ENCODE measurements around the gene NBEA. TPM values are rescaled to one million over a fixed set of nuclear protein-coding genes. Genes with fewer than 3 reads are reported as not detected.

Gene NBEA
- total RNA-seq, 6 experiments from 2014 or later = 5.6 to 9.6 (median 6.9) TPM

DNA sequence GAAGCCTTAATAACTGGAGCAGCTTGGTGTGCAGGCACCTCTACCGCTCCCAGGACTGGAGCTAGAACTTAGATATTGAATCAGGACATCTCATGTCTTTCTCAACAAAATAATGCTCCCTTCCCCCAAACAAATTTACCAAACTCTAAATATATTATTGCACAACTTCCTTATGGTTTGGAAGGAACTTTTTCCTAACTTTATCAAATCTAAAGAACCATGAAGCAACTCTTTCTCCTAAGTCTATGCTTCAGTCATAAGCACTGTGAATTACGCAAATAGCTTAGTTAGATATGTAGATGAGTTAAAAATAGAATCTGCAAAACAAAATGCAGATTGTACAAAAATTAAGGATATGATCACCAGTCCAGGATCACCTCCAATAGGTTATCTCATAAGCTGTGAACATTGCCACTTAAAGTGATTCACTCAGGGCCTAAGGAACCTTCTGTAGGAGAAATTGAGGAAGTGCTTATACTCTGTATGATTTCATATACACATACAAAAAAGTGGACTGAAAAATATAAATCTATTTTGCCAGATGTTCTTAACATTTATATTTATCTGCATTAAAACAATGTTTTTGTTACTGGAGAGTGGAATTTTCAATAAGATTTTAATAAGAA lies 554.8 kb downstream of the NBEA start:
- no peak for DNase-seq
- Mint-ChIP-seq H3K27ac (no peak overlapping the region), H3K27me3 (ENCODE audit: insufficient read depth) (no peaks in the 10 kb centered on the region; the same call in 1 of the 2 replicates), H3K4me1 (ENCODE audit: low read depth) (peaks cover 10% of the 10 kb centered on the region), H3K4me3 (no peak overlapping the region), H3K9me3 (no peaks in the 10 kb centered on the region), H3K36me3 (ENCODE audit: low read depth) (no peaks in the 10 kb centered on the region)
- TF ChIP-seq, protein P1, sequence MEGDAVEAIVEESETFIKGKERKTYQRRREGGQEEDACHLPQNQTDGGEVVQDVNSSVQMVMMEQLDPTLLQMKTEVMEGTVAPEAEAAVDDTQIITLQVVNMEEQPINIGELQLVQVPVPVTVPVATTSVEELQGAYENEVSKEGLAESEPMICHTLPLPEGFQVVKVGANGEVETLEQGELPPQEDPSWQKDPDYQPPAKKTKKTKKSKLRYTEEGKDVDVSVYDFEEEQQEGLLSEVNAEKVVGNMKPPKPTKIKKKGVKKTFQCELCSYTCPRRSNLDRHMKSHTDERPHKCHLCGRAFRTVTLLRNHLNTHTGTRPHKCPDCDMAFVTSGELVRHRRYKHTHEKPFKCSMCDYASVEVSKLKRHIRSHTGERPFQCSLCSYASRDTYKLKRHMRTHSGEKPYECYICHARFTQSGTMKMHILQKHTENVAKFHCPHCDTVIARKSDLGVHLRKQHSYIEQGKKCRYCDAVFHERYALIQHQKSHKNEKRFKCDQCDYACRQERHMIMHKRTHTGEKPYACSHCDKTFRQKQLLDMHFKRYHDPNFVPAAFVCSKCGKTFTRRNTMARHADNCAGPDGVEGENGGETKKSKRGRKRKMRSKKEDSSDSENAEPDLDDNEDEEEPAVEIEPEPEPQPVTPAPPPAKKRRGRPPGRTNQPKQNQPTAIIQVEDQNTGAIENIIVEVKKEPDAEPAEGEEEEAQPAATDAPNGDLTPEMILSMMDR (IDR thresholded peaks at IDR 0.05) = no peak

GRCh38 chr13:35498231-35498630 lies 556.2 kb downstream of the NBEA start:
- no peak for DNase-seq
- H3K9me3 Mint-ChIP-seq = no peaks in the 10 kb centered on the region
- TF ChIP-seq, protein P1 (IDR thresholded peaks at IDR 0.05) = no peak

DNA sequence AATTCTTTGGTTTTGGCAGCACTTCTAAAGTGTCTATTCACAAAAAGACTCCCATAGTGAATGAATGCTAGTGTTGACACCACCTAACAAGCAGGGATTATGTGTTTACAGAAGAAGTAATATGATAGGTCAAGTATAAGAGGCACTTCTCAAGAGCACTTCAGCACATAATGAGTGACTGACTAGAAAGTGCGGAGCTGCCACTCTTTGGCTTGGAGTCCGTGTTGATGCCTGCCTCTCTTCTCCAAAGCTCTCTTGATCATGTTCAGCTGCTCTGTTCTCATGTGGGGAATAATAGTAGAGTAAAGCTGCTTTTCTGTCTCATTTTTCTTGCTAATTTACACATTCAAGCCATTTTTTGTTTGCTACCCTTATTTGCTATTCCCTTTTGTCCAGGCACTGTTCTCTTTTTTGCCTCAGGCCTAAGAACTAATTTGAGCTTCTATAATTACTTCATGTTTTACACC lies 557.2 kb downstream of the NBEA start:
- Mint-ChIP-seq H3K4me3 (no peak overlapping the region), H3K9me3 (no peaks in the 10 kb centered on the region), H3K4me1 (ENCODE audit: low read depth) (peaks cover 12% of the 10 kb centered on the region), H3K27me3 (ENCODE audit: insufficient read depth) (no peaks in the 10 kb centered on the region; the same call in 1 of the 2 replicates), H3K27ac (no peak overlapping the region), H3K36me3 (ENCODE audit: low read depth) (no peaks in the 10 kb centered on the region)
- no peak for DNase-seq
- TF ChIP-seq, protein P1 (IDR thresholded peaks at IDR 0.05) = no peak

More at GRCh38 chr13:35498231-35498630, 556.2 kb downstream of the NBEA start:
- H3K4me1 Mint-ChIP-seq (ENCODE audit: low read depth) = peaks cover 12% of the 10 kb centered on the region
- no peak overlapping the region for H3K4me3 Mint-ChIP-seq
- no peaks in the 10 kb centered on the region for H3K36me3 Mint-ChIP-seq (ENCODE audit: low read depth)
- no peak overlapping the region for H3K27ac Mint-ChIP-seq
- no peaks in the 10 kb centered on the region; the same call in 1 of the 2 replicates for H3K27me3 Mint-ChIP-seq (ENCODE audit: insufficient read depth)

DNA sequence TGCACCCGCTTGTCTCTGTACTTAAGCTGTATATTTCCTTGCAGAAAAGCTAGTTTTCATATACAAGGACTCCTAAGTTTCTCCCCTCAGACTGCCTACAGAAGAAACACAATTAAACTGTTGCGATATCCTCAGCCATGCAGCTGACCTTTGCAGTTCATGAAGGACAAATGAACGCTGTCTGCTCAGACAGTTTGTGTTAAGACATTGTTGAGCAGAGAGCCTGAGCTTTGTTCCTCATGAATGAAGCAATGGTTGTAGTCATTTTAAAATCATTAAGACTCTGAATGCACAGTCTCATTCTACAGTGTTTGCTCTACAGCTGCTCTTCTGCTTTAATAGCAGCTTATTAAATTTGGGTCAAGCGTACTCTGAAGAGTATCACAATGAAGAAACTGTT lies 557.6 kb downstream of the NBEA start:
- no peak overlapping the region for H3K27ac Mint-ChIP-seq
- DNase-seq = no peak
- no peak overlapping the region for H3K4me3 Mint-ChIP-seq
- no peaks in the 10 kb centered on the region for H3K9me3 Mint-ChIP-seq
- H3K27me3 Mint-ChIP-seq (ENCODE audit: insufficient read depth) = no peaks in the 10 kb centered on the region; the same call in 1 of the 2 replicates
- H3K4me1 Mint-ChIP-seq (ENCODE audit: low read depth) = peaks cover 12% of the 10 kb centered on the region
- TF ChIP-seq, protein P1 (IDR thresholded peaks at IDR 0.05) = no peak
- H3K36me3 Mint-ChIP-seq (ENCODE audit: low read depth) = no peaks in the 10 kb centered on the region

DNA sequence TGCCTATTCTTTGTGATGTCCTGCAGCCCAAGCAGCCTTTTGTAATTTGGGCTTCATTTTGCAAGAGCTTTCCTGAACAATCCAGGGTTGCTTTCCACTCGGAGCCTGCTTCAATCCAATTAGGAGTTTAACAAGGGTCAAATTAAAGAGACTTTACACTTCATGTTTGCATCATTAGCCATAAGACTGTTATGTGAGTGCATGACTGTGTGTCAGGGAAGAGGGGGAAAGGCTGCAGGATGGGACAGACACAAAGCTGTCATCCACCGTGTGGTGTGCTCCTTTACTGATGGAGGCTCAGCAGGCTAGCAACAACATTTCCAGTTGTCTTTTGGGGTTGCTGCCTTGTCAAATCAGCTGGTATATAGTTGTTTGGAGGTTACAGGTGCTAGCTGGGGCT lies 558.1 kb downstream of the NBEA start:
- no peak overlapping the region for H3K4me3 Mint-ChIP-seq
- H3K36me3 Mint-ChIP-seq (ENCODE audit: low read depth) = no peaks in the 10 kb centered on the region

More for the DNA sequence above, 558.1 kb downstream of the NBEA start:
- no peak for DNase-seq
- Mint-ChIP-seq H3K27me3 (ENCODE audit: insufficient read depth) (no peaks in the 10 kb centered on the region; the same call in 1 of the 2 replicates), H3K27ac (no peak overlapping the region), H3K4me1 (ENCODE audit: low read depth) (peaks cover 12% of the 10 kb centered on the region), H3K9me3 (no peaks in the 10 kb centered on the region)
- TF ChIP-seq, protein P1 (IDR thresholded peaks at IDR 0.05) = no peak

Data from HFFc6 (cell line).